ENCODE results near the gene ITGAE.
"Not testable (repeated sequence)": the region's sequence is repeated elsewhere in the genome, so short reads cannot be mapped to it uniquely, and the experiment has no call there.

Gene ITGAE

DNA sequence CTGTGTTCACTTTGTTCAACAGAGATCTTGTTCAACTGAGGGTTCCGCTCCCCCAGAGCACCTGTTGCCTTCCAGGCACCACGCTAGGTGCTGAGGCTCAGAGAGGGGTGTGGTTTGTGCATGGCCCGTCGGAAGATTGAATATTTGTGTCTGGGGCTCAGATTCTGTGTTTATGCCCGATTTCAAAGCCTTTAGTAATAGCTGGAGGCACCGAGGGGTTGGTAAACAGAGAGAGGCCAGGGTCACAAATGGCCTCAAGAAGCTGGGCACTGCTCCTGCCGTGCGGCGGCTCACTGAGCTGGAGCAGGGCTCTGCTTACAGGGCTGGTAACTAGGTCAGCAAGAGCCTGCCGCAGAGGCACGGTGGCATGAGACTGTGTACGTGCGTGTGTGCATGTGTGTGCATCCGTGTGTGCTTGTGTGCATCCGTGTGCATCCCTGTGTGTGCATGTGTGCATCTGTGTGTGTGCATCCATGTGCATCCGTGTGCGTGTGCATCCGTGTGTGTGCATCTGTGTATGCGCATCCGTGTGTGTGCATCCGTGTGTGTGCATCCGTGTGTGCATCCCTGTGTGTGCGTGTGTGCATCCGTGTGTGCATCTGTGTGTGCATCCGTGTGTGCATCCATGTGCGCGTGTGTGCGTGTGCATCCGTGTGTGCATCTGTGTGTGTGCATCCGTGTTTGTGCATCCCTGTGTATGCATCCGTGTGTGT lies 5.4 kb downstream of the ITGAE start:
- no peak for DNase-seq (ENCODE audit: low read depth, low spot score)

DNA sequence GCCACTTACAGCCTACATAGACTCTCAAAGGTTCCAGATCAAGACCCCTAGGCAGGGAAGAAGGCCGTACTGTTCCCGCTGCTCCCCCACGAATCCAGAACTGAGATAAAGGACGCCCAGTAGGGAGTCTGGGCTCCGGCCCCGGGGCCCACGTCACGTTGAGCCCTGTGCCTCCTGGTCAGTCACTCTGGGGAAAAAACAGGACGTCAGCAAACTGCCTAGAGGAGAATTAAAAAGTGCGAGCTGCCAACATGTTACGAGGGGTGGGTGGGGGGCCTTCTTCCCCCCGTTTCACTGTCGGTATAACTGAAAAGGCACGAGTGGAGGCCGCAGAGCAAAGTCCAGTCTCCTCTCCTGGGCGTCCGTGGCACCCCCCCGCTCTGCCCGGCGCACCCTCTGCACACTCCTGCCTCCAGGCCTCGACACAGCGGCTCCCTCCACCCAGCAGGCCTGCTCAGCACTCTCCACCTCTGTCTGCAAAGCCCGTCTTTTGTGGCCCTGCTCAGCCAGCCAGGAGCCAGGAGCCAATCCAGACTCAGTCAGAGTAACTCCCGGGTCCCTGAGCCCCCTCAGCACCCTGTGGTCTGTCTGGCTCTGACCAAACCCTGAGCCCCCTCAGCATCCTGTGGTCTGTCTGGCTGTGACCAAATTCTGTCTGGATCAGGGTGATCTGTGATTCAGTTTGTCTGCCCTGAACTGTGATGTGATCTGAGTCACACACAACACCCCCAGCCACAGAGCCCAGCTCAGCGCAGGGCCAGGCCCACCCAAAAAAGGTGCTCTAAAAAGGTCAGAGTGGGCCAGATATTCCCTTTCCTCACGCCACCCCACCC lies 6.2 kb downstream of the ITGAE start:
- DNase-seq (ENCODE audit: low read depth, low spot score): no peak

DNA sequence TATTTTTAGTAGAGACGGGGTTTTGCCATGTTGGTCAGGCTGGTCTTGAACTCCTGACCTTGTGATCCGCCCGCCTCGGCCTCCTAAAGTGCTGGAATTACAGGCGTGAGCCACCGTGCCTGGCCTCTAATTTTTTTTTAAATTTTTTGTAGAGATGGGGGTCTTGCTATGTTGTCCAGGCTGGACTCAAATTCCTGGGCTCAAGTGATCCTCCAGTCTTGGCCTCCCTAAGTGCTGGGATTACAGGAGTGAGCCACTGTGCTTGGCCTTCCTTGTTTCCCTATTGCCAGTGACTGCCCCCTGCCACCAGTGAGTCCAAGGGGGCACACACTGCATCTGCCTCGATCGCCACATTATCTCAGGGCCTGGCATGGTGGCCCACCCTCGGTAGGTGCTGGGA lies 6.8 kb downstream of the ITGAE start:
- not testable (repeated sequence) for DNase-seq (ENCODE audit: low read depth, low spot score)

DNA sequence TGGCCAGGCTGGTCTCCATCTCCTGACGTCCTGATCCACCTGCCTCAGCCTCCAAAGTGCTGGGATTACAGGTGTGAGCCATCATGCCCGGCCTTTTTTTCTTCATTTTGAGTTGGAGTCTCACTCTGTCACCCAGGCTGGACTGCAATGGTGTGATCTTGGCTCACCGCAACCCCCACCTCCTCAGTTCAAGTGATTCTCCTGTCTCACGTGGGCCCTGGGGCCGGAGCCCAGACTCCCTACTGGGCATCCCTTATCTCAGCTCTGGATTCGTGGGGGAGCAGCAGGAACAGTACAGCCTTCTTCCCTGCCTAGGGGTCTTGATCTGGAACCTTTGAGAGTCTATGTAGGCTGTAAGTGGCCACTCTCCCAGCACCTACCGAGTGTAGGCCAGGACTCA lies 7.7 kb downstream of the ITGAE start:
- not testable (repeated sequence) for DNase-seq (ENCODE audit: low read depth, low spot score)

DNA sequence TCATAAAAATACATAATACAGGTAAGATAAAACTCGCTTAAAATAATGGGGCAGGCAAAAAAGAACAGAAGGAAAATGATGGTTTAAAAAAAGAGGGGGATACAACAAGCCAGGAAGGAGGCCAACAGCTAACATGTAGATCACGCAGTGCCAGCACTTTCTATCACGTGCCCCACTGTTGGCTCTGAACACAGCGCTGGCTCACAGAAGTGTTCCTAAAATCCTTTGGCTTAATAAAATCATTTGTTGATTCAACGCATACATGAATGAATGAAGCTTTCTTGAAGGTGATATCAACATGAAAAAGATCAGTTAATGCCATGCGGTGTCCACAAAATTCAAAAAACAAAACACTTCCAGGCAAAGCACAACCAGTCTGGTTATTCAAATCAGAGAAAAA lies 8.5 kb downstream of the ITGAE start:
- DNase-seq (ENCODE audit: low read depth, low spot score): no peak

DNA sequence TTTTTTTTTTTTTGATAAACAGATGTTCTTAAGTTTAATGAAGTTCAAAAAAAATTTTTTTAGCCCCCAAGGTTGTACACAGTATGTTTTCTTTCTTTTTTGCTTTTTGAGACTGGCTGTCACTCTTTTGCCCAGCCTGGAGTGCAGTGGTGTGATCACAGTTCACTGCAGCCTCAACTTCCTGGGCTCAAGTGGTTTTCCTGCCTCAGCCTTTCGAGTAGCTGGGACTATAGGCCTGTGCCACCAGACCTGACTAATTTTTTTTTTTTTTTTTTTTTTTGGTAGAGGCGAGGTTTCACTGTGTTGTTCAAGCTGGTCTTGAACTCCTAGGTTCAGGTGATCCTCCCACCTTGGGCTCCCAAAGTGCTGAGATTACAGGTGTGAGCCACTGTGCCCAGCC lies 12.8 kb downstream of the ITGAE start:
- no peak for DNase-seq (ENCODE audit: low read depth, low spot score)

DNA sequence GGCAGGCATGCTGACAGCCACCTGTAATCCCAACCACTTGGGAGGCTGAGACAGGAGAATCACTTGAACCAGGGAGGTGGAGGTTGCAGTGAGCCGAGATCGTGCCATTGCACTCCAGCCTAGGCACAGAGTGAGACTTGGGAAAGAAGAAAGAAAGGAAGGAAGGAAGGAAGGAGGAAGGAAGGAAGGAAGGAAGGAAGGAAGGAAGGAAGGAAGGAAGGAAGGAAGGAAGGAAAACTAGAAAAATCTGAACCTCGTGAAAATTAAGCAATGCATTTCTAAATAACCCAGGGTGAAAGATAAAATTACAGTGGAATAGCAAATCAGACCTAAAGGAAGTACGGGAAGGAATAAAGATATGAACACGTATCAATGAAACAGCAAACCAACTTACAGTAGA lies 15.7 kb downstream of the ITGAE start:
- DNase-seq (ENCODE audit: low read depth, low spot score): not testable (repeated sequence)

DNA sequence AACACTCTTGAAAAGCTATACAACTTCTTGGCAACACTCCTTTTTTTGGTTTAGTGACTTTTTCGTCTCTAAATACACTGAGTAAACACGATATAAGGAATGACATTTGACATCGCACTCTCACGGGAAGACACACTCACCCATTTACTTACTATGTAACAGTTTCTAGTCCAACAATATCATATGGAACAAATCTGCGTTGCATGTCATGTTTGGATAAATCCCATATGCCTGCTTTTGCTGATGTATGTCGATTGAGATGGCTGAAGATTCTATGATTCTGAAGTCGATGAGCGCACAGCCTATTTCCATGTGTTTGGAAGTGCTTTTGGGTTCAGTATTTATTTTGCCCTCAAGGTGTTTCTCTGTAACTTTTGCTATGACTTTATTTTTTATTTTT lies 18.2 kb downstream of the ITGAE start:
- DNase-seq (ENCODE audit: low read depth, low spot score): no peak

DNA sequence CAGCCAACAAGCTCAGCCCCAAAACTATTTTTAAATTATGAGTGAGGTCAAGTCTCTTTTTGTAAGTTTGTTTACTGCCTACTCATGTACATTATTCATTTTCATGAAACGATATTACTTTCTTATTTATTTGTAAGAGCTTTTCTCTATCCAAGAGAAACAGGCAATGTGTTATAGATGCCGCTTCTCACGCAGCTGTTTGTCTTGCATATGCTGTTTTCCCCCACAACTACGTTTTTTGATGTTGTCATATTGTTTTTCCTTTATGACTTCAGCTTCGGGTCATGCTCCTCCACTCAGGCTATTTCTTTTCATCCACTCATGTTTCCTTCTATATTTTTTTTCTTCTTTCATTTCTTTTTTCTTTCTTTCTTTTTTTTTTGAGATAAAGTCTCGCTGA lies 20.0 kb downstream of the ITGAE start:
- no peak for DNase-seq (ENCODE audit: low read depth, low spot score)

DNA sequence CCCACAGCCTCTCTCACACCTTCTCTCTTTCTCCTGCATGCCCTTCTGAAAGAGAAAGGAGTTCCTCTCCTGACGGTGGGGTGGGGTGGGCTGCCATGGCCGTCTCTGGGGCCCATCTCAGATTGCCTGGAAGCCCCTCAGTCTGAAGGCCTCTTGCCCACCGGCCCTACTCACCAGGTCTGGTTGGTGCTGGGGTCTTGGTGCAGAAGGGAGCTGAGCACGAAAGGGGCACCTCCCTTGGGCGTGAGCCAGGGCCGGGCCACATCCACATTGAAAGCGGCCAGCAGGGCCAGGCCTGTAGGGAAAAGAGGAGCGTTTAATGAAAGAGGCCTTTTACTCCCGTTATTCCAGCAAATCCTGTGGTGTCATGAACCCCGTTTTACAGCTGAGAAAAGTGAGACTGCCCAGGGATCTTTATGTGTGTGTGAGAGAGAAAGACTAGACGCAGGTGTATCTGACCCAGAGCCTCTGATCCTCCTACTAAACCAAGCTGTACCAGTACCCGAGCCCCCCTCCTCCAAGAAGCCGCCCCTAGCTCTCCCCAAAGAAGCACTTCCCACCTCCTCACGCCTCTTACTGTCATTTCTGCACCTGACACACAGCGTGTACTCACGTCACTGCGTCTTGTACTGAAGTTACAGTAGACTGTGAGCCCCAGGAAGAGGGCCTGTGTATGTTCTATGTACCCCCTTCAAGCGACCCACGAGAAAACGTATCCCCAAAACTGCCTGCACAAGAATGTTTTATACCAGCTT lies 23.4 kb downstream of the ITGAE start:
- DNase-seq (ENCODE audit: low read depth, low spot score): no peak

DNA sequence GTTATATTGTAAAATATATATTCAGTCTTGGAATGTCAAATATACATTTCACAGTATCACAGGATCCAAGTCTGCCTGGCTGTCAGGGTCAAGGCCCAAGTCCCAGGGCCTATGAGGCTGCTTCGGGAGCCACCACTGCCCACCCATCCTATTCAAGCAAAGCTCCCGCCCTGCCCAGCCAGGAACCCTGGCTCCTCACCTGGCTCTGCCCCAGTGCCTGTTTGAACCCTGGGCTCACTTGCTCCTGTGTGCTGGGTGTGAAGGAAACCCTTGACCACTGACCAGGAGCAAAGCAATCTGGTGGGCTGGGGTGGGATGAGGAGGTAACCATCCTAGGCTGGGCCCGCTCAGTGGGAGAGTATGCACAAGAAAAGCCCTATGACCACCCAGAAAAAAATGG lies 27.0 kb downstream of the ITGAE start:
- DNase-seq (ENCODE audit: low read depth, low spot score): no peak

DNA sequence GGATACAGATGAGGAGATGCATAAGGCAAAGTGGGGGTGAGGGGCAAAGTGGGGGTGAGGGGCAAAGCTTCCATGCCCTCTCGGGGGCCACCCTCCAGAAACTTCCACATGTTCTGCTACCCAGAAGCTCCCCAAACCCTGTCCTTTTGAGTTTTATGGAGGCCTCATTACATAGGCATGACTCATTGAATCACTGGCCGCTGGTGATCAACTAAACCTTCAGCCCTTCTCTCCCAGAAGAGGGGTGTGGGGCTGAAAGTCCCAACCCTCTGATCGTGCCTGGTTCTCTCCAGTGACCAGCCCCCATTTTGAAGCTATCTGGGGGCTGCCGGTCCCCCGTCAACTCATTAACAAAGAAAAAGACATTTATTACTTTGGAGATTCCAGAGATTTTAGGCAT lies 27.5 kb downstream of the ITGAE start:
- DNase-seq (ENCODE audit: low read depth, low spot score): no peak

DNA sequence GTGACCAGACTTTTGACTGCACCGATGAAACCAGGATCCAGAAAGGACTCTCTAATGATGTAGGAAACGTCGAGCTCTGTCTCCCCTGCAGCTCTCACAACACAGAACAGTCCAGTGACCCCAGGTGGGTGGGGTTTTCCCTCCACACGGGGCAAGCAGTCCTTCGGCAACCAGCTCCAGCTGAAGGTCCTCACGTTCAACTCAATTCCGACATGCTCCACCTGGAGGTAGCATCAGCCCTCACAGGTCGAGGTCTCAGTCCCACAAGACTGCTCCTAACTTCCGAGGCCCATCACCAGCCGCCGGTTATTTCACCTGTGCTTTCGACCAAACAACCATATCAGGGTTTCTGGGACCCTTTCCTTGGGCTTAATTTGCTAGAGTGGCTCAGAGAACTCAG lies 28.2 kb downstream of the ITGAE start:
- DNase-seq (ENCODE audit: low read depth, low spot score): no peak

DNA sequence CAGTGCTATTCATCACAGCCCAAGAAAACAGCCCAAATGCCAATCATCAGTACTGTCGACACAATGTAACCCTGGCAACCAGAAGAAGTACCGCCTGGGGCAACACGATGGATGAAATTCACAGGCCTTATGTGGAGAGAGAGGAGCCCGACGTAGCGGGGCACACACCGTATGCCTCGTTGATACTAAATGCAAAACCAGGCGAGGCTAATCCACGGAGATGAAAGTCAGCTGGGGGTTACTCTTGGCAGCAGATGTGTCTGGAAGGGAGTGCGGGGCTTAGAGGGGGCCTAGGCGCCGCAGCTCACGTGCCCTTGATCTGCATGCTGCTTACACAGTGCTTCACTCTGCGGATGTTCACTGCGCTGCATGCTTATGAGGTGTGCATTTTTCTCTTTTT lies 29.8 kb downstream of the ITGAE start:
- no peak for DNase-seq (ENCODE audit: low read depth, low spot score)

DNA sequence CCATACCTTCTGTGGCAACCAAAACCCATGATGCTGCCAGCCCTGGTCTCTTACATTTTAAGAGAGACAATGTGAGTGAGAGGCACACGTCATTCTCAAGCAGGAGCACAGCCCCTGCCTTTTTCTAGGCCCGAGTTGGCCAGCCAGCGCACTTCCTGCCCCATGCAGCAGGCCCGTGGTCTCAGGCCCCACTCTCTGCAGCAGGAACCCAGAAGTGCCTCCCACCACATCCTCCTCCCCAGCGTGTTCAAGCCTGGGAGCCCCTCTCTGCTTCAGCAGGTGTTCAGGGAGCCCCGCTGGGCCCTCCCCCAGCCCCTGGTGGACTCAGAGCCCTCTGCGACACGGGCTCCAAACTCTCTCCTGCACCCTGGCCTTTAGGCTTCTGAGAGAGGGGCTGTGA lies 30.5 kb downstream of the ITGAE start:
- DNase-seq (ENCODE audit: low read depth, low spot score): no peak

DNA sequence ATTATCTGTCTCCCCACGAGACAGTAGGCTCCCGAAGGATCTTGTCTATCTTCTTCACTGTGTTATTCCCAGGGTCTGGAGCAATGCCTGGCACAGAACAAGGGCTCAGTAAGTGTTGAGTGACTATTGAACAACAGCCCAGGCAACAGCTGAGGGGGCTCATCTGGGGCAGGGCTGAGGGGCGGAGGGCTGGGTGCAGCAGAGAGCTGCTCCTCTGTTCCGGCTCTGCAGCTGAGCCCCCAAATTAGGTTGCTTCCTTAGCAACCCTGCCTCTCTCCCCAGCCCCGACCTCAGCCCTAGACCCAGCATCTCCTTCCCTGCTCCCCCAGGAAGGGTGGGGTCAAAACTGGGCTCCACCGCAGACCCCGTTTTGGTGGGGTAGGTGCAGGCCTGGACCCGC lies 32.2 kb downstream of the ITGAE start:
- no peak for DNase-seq (ENCODE audit: low read depth, low spot score)

DNA sequence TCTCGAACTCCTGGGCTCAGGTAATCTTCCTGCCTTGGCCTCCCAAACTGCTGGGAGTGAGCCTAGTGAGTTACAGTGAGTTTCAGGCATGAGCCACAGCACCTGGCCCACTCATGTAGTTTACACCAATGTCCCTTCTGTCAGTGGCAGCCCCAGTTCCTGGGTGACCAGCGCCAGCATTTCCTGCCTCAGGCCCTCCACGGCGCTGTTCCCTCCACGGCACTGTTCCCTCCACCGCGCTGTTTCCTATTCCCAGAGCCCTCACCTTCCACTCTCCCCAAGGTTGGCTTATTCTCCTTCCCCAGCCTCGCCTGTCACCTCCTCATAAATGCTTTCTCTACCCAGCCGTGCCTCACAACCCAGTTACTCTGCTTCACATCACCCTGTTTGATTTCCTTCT lies 32.6 kb downstream of the ITGAE start:
- DNase-seq (ENCODE audit: low read depth, low spot score): no peak

DNA sequence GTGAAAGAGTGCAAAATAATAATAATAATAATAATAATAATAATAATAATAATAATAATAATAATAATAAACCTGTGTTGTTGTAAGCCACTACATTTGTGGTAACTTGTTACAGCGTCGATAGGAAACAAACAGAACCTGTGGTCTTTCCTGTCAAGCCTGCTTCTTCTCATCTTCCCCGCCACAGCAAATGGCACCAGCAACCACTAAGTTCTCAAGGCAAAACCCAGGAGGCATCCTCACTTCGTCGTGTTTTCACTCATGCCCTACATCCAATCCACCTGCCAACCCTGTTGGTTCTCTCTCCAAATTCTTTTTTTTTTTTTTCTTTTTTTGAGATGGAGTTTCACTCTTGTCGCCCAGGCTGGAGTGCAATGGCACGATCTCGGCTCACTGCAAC lies 34.2 kb downstream of the ITGAE start:
- no peak for DNase-seq (ENCODE audit: low read depth, low spot score)

DNA sequence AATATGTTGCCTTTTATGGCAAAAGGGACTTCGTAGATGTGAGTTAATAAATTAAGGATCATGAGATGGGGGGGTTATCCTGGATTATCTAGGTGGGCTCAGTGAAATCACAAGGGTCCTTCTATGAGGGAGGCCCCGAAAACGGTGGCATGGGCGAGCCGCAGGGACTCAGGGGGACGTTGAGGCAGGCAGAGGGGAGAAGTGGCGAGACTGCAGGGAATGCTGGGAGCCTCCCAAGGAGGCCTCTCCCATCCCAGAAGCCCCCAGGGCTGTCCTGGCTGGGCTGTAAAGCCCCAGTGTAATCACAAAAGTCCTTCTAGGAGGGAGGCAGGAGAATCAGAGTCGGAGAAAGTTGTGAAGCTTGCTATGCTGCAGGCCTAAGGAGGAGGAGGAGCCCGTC lies 35.0 kb downstream of the ITGAE start:
- DNase-seq (ENCODE audit: low read depth, low spot score): no peak

DNA sequence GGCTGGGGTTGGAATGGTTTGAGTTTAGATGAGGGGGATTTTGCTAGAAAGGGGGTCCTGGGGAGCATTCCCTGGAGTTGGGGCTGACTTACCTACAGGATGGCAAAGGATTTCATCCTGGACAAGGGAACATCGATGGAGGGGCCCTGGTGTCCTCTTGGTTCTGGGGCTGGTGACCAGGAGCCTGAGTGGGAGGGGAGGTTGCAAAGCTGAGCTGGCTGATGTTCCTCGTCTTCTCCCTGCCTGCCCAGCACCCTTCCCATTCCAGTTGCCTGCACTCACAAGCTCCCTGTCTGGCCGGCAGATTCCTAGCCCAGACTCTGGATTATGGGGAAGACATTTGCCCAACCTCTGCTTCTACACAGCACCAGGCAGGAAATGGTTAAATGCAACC lies 37.2 kb downstream of the ITGAE start:
- no peak for DNase-seq (ENCODE audit: low read depth, low spot score)

DNA sequence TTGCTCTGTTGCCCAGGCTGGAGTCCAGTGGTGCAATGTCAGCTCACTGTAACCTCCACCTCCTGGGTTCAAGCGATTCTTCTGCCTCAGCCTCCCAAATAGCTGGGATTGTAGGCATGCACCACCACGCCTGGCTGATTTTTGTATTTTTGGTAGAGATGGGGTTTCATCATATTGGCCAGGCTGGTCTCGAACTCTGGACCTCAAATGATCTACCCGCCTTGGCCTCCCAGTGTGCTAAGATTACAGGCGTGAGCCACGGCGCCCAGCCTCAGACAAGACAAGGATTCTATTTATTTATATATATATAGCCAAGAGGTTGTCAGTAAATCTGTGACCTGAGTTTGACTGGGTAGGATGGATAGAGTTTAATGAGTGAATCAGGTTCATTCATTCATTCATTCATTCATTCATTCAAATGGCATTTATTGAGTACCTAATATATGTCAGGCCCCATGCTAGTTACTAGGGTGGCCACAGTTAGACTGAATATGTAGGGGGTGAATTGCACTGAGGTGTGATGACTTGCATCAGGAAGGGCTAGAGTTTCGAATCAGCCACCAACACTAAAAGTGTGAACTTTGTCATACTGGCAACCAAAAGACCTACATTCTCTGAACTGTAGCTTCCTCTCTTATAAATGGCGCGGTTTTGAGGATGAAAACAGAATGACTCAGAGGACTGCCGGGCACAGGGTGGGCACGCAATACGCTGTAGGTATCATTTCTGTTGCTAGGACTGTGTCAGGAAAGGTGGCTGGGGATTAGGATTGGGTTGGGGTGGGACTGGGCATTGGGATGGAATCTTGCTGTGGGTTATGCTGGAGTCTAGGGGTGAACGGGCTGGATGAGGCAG lies 37.8 kb downstream of the ITGAE start:
- DNase-seq (ENCODE audit: low read depth, low spot score): no peak

DNA sequence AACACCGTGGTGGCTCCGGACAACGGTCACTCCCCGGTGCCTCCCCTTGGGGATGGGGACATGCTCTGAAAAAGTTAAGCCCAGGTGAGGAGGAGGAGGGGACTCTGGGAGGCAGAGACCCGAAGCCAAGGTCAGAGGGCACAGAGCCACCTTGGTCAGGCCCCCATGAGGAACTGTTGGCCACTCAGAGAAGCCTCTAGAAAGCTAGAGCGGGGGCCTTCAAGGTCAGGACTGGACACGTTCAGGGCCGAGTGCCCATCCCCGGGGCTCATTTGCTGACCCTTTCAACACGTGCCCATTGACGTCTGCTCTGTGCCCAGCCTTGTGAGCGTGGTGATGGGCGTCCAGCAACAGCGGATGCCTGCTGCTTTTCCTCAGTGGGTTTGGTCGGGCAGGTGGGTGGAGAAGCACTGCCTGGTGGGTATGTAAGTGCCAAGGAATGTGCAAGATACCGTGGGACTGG lies 39.0 kb downstream of the ITGAE start:
- no peak for DNase-seq (ENCODE audit: low read depth, low spot score)

All from smooth muscle cell of the brain vasculature (primary cell).